SIG-M5 treated with dmso at 0.1 percent for 504 hours (cell line): ENCODE data around the gene ARMH3.
A peak's percentile ranks its signal among the peaks of the same experiment; 100 is the strongest.

Experiments
- DNase-seq: peaks from one replicate; lab custom pipeline; 2025; ENCODE audit not compliant: unreplicated experiment; lab: John Stamatoyannopoulos, UW

The ARMH3 gene

DNA sequence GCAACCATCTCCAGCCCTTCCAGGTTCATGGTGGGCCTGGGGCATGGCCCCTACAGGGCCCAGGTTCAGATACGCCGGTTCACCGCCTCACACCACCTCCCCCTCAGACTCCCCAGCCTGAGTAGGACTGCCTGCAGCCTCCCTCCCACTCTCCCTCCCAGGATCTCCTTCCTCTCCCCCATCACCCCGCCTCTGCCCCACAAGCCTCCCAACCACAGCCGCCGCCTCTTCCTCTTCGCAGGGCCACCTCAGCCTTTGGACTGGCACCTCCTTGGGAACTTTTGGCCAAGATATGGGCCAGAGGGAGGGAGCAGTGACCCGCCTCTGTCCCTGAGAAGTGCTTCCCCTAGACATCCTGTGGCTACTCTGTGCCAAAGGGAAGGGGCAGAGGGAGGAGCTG is 221.6 kb downstream of the ARMH3 start:
- peak; percentile 17 for DNase-seq

GRCh38 chr10:101833466-101833865 is 222.5 kb downstream of the ARMH3 start:
- no peak for DNase-seq

GRCh38 chr10:101832325-101832771 is 223.6 kb downstream of the ARMH3 start:
- no peak for DNase-seq

DNA sequence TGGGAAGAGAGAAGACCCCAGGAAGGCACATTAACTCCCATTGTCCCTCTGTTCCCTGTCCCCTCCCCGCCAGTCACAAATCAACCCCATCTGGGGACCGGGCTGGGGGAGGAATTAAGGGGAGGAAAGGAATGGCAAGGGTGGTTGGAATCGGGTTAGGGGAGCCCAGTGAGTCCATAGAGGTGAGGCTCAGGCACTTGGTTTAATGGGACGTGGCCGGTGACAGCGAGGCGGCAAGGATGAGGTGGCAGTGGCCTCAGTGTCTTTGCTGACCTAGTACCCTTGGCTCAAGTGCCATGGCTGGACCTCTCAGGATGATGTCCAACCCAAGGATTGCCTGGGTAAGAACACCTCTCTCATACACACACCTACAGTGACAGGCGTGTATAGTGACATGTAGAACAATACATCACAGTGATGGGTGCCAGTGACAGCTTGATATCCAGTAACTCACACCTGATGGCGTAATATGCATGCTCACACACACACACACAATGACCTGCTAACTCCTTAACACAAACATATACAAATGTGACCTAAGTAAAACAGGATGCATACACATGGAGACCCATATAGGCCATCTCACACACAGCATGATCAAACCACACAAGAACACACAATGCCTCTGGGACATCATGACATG is 224.7 kb downstream of the ARMH3 start:
- DNase-seq: no peak

DNA sequence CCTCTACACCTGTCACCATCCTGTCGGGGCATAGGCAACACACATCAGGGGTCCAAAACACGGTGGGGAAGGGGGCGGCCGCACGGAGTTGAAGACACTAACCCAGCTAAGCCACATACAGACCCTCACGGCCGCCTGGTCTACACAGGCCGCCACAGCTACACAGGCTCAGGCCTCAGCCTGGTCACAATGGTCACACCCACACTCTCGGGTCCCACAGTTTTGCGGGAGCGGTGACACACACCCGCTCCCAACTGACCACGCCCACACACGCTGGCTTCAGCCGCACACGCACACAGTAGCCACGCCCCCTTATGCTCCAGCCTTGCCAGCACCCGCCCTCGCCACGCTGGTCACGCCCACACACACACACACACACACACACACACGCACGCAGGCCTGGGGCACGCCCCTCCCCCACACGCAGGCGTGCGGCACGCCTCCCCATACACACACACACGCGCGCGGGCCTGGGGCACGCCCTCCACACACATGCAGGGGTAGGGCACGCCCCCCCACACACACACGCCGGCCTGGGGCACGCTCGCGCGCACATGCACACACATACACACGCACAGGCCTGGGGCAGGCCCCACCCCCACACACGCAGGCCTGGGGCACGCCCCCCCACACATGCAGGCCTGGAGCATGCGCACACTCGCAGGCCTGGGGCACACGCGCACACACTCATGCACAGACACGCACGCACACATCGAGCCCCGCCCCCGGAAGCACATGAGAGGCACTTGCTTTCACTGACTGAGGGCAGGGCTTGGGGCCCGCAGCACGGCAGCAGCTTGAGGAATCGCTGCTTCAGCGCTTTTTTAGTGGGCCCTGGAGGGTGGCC is 225.4 kb downstream of the ARMH3 start:
- peak; percentile 84 for DNase-seq

- DNase-seq: no peak
These were observed 226.2 kb downstream of the ARMH3 start for GRCh38 chr10:101829561-101830315.

- no peak for DNase-seq
These were observed 227.0 kb downstream of the ARMH3 start for GRCh38 chr10:101828766-101829551.

DNA sequence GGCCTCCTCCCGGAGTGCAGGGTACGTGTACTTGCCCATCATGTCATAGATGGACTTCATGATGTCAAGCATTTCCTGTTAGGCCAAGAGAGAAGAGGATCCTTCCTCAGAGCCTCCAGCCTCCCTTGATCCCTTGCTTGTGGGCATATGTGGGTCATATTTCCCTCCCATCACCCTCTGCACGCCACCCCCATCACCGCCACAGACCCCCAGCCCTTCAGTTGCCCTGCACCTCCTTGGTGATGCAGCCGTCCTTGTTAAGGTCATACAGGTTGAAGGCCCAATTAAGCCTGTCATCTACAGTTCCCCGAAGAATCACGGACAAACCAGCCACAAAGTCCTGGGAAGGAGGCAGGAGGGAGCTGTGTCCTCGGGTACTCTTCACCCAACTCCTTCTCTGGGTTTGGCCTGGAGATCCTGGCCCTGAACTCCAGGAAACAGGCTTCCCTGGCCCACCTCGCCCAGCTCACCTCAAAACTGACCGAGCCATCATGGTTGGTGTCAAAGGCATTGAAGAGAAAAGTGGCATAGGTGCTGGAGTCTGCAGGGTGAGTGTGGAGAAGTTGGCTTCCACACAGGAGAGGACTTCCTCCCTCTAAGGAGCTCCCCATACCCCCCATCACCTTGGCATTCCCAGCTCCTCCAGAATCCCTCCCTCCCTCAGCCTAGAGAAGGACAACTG is 227.9 kb downstream of the ARMH3 start:
- no peak for DNase-seq

- no peak for DNase-seq
These were observed 229.0 kb downstream of the ARMH3 start for GRCh38 chr10:101826852-101827434.

DNA sequence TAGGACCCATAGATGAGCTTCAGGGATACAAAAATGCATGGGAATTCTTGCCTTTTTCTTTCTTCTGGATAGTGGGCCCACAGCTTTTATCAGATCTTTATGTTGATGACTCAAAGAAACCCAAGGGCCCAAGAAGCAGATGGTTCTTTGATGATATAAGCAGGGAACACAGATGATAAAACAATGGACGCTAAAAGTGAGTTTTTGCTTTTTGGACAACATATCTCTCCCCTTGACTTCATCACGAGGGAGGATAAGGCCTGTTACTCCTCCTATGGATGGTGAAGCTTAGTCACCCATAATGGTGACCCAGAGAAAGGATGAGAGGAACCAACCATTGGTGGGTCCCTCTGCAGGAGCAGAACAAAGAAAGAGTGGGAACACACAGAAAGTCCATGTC is 231.2 kb downstream of the ARMH3 start:
- DNase-seq: no peak

- DNase-seq: peak; percentile 53
These were observed 236.9 kb downstream of the ARMH3 start for GRCh38 chr10:101818872-101819633.

- DNase-seq: peak; percentile 99
These were observed 237.7 kb downstream of the ARMH3 start, which contains the start of gene OGA for GRCh38 chr10:101818119-101818871. TSS of gene OGA (minus strand) at chr10:101818444. CDS start at chr10:101818022, 422 bp downstream.

GRCh38 chr10:101817337-101818118 is 238.4 kb downstream of the ARMH3 start:
- DNase-seq: peak; percentile 51

GRCh38 chr10:101816913-101817336 is 239.0 kb downstream of the ARMH3 start:
- DNase-seq: no peak

DNA sequence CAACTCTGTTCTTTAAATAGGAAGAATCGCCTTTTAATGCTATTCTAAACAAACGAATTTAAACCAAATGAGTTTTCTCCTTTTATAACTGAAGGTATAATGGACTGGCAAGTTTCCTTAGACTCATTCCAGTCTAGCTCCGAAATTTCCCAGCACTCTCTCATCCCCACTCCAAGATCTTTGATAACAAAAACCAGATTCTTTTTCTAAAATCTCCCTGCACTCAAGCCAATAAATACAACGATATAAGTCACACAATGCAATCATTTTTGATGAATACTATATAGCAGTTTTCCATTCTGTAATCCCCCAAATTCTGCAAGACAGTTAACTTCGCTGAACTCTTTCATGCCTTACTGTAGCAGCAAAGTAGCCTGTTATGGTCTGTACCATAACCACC is 239.6 kb downstream of the ARMH3 start:
- DNase-seq: no peak

- no peak for DNase-seq
These were observed 241.4 kb downstream of the ARMH3 start for GRCh38 chr10:101814466-101815071.

GRCh38 chr10:101812606-101813005 is 243.4 kb downstream of the ARMH3 start:
- DNase-seq: no peak
